Brain microvascular endothelial cell (primary cell): ENCODE data around the gene LGR4.
A peak's percentile ranks its signal among the peaks of the same experiment; 100 is the strongest.

Experiments used
- DNase-seq: peaks from one replicate; pipeline ENCODE4 v3.0.0-alpha.2; 2020
- H3K27ac ChIP-seq: fragments of 250-450 bp; sonication (Bioruptor Pico); 2 replicates; pipeline ENCODE4 v1.5.1; 2020; ENCODE audit warnings: mild to moderate bottlenecking, moderate library complexity
- H3K27me3 ChIP-seq: fragments of 250-450 bp; sonication (Bioruptor Pico); replicated peaks from 2 replicates; pipeline ENCODE4 v1.5.1; 2020; ENCODE audit warnings: mild to moderate bottlenecking
- H3K36me3 ChIP-seq: fragments of 250-450 bp; sonication (Bioruptor Pico); replicated peaks from 2 replicates; pipeline ENCODE4 v1.5.1; 2020; ENCODE audit warnings: mild to moderate bottlenecking
- H3K4me3 ChIP-seq: 2 replicates; pipeline ENCODE4 v1.5.1; 2011; ENCODE audit warnings: low read depth, mild to moderate bottlenecking, control low read depth, low read length, moderate library complexity
- in situ Hi-C: cut with HindIII; loops from 2 replicates; pipeline ENCODE4 v1.10.0; 2017; ENCODE audit warnings: low sequenced_read_pairs, low pct_ligation_motif_present
- TF ChIP-seq, protein P1 (sequence below): IDR thresholded peaks from 2 replicates; pipeline ENCODE4 v1.5.1; 2011; ENCODE audit warnings: low read depth, mild to moderate bottlenecking, moderate library complexity, low read length, control low read depth, inconsistent platforms; ENCODE audit errors: missing control alignments

LGR4 gene

DNA sequence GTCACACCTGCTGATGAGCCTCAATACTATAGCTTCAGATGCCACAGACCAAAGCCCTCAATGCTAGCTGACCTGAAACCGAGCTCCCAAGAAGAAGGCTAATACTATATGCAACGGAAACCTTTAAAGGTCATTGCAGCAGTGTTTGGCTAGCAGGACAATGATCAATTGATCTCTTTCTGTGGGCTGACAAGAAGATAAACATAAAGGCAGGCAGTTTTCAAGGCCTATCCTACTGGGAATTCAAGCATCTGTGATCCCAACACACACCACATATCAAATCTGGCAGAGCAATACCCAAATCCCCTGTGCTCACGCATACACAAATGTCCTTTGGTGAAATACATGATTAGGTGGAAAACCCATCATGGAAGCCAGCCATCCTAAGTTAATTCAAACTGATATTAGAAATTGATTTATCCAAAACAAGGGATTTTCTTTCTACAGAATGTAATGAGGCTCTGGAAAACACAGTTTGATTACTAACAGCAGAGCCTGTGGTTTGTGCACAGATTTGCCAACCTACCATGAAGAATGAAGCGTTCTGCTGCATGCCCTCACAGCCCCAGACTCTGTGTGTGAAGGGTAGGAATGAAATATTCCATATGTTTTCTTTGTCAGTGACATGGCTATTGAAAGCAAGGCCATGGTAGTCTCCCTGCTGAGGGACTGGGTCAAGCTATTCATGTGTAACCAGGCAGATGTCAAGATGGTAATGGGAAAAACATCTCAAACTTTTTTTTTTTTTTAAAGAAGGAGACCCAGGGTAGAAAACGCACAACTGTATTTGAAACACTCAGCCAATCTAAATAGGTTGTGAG lies 12.2 kb downstream of the LGR4 start:
- in situ Hi-C loops, result no loop called here
- no peak for DNase-seq

DNA sequence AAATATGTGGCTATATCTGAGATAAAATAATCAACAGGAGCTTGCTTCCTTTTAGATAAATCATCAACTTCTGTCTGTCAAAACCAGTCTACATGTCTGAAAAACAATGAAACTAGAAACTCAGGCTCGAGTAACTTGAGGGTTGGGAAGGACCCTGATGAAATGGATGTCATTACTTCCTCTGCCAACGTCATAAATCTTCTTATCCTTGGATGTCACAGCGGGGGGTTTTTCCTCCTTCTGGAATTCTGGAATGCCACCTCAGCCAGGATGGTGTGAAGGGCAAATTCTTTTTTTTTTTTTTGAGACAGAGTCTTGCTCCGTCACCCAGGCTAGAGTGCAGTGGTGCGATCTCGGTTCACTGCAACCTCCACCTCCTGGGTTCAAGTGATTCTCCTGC lies 13.4 kb downstream of the LGR4 start:
- Histone ChIP-seq H3K4me3 (no peak overlapping the region), H3K27me3 (no peaks in the 10 kb centered on the region), H3K36me3 (no peaks in the 10 kb centered on the region), H3K27ac (no peak overlapping the region)
- no peak for DNase-seq
- TF ChIP-seq, protein P1, sequence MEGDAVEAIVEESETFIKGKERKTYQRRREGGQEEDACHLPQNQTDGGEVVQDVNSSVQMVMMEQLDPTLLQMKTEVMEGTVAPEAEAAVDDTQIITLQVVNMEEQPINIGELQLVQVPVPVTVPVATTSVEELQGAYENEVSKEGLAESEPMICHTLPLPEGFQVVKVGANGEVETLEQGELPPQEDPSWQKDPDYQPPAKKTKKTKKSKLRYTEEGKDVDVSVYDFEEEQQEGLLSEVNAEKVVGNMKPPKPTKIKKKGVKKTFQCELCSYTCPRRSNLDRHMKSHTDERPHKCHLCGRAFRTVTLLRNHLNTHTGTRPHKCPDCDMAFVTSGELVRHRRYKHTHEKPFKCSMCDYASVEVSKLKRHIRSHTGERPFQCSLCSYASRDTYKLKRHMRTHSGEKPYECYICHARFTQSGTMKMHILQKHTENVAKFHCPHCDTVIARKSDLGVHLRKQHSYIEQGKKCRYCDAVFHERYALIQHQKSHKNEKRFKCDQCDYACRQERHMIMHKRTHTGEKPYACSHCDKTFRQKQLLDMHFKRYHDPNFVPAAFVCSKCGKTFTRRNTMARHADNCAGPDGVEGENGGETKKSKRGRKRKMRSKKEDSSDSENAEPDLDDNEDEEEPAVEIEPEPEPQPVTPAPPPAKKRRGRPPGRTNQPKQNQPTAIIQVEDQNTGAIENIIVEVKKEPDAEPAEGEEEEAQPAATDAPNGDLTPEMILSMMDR, result no peak
- in situ Hi-C loops, result no loop called here

More for the DNA sequence above, 12.2 kb downstream of the LGR4 start:
- H3K27me3 ChIP-seq, result no peaks in the 10 kb centered on the region
- no peaks in the 10 kb centered on the region for H3K36me3 ChIP-seq
- no peak overlapping the region for H3K27ac ChIP-seq
- H3K4me3 ChIP-seq, result no peak overlapping the region
- TF ChIP-seq, protein P1, result no peak

DNA sequence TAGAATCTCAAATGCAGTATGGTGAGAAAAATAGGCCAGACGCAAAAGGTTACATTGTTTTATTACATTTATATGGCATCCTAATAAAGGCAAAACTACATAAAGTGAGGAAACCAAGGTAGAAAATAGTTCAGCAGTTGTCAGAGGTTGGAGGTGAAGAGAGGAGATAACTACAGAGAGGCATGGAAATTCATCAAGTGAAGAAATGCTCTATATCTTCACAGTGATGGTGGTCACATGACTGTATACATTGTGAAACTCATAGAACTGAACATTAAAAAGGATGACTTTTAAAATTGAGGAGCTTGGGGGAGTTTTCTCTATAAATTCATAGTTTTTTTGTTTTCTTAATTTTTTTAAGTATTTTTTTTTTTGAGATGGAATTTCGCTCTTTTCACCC lies 14.4 kb downstream of the LGR4 start:
- DNase-seq, result no peak
- Histone ChIP-seq H3K27me3 (no peaks in the 10 kb centered on the region), H3K36me3 (no peaks in the 10 kb centered on the region), H3K27ac (no peak overlapping the region), H3K4me3 (no peak overlapping the region)
- TF ChIP-seq, protein P1, result no peak
- in situ Hi-C loops, result no loop called here

DNA sequence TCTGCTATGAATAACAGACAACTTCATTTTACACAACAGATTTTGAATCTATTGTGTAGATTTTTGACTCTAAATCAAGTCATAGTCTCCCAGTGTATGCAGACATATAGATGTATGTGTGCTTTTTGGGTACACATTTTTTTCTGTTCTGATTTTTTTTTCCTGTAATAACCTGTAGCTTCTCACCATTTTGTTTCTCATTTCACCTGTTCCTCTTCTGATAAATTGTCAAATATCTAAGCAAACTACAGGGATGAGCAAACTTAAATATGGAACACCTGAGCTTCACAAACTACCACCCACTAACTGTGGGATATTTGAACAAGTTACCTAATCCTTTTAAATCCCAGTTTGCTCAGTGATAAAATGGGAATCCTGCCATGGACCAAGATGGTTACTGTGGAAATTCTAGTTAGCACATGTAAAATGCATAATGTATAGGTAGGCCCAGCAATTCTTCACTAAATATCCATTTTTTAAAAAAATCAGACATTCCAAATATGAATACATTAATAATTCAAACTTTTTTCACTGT lies 15.7 kb downstream of the LGR4 start:
- Histone ChIP-seq H3K4me3 (no peak overlapping the region), H3K27me3 (no peaks in the 10 kb centered on the region), H3K27ac (peak overlapping the region; percentile 34), H3K36me3 (no peaks in the 10 kb centered on the region)
- TF ChIP-seq, protein P1, result no peak
- DNase-seq, result no peak
- in situ Hi-C loops, result no loop called here

DNA sequence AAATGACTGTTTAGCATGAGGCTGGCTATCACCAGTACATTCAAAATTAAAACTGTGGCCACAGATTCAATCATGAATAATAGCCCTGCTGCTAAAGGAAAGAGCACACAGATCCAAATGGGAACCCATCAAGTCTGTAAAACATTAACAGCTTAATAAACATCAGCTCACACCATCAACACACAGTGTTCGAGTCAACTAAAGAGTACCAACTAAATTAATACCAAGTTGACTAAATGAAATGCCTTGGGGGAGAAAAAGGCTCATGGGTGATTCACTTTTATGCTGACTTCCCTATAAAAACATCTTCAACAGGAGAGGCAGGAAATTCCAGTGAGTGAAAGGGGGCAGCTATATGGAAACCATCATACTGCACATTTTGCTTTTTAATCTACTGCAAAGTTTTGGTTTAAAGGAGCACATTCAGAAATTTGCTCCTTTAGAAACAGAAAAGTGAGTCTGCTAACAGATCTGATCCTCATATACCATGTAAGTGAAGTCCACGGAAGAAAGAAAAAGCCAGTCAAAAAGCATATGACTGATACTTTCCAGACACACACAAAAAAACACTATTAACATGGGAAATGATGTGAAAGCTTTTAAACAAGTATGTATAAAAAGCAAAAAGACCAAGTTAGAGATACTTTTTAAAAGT lies 16.3 kb downstream of the LGR4 start:
- Histone ChIP-seq H3K4me3 (no peak overlapping the region), H3K36me3 (no peaks in the 10 kb centered on the region), H3K27ac (peak overlapping the region; percentile 34), H3K27me3 (no peaks in the 10 kb centered on the region)
- in situ Hi-C loops, result no loop called here
- no peak for DNase-seq
- TF ChIP-seq, protein P1, result no peak
